NCI-H2171 (cell line): Measurements from ENCODE around the gene COL6A1.
"Not testable (repeated sequence)": the region's sequence is repeated elsewhere in the genome, so short reads cannot be mapped to it uniquely, and the experiment has no call there.

ENCODE experiments used
- DNase-seq: peaks from one replicate; lab custom pipeline; 2025; lab: John Stamatoyannopoulos, UW

COL6A1 gene

DNA sequence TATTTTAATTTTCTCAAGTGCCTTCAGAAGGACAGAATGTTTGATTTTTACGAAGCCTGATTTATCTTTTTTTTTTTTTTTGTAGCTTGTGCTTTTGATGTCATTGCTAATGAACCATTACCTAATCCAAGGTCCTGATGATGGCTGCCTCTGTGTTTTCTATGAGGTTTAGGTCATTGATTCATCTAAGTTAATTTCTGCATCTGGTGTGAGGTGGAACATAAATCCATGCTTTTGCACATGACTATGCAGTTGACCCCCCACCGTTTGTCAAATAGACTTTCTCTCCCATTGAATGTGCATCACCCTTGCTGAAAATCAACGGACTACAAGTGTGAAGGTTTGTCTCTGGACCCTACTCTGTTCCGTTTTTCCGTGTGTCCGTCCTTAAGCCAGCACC, 50.5 kb downstream of the COL6A1 start:
- no peak for DNase-seq

DNA sequence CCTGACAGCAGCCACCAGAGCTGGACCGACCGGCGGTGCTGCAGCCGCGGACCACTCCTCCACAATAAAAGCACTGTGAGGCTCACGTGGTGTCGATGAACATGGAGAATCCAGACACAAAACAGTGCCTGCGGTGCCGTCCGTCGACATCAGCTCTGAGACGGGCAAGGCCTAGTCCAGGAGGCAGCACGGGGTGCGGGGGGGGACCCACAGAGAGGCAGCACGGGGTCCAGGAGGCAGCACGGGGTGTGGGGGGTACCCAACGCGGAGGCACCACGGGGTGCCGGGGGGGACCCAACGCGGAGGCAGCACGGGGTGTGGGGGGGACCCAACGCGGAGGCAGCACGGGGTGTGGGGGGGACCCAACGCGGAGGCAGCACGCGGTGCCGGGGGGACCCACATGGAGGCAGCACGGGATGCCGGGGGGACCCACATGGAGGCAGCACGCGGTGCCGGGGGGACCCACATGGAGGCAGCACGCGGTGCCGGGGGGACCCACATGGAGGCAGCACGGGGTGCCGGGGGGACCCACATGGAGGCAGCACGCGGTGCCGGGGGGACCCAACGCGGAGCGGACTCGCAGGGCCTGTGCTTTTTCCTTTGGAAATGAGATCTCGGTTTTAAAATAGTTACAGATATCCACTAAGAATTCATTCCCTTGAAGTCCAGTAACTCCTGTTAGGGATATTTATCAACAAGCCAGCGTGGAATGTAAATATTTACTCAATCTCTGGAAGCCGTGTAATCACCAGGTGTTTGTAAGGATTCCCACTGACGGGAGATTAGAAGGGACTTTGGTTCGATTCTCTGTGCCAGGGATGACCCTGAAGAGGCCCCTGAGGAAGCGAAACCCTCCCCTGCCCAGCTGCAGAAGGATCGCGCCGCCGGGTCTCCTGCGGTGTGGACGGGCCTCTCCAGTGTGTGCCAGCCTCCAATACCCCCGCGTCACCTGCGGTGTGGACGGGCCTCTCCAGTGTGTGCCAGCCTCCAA, 52.1 kb downstream of the COL6A1 start:
- no peak for DNase-seq

DNA sequence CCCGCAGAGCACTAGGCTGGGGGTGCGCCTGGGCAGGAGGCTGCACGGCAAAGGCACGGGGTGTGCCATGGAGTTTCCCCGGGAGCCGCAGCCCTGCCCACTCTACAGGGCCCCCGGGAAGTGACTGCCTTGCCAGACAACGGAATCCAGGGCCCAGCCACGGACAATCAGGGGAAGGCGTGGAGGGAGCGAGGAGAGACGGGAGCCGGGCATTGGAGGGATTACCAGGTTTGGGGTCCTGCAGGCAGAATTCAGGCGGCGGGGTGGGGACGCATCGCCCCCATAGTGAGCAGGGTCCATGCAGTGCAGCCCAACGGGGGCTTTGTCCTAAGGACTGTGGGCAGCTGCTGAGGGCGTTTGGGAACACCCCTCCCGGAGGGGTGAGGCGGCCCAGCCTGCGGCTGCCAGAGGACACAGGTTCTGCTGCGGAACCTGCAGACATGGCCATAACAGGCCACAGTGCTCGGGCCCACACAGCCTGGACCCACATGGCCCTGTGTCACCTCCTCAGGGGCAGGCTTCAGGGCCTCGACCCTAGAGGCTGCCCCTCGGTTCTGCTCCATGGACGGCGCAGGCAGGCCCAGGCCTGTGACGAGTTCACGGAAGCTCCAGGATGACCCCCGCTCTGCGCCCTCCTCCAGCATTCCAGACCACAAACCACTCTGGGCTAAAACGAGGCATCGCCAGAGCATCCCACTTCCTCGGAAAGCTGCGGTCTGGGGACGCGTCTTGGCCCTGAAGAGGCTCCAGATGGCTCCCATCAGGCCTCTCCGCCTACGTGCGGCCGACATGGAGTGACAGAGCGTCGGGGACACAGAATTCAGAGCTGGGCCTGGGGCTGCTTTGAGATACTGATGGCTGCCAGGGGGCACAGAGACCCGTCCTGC, 54.5 kb downstream of the COL6A1 start:
- no peak for DNase-seq

DNA sequence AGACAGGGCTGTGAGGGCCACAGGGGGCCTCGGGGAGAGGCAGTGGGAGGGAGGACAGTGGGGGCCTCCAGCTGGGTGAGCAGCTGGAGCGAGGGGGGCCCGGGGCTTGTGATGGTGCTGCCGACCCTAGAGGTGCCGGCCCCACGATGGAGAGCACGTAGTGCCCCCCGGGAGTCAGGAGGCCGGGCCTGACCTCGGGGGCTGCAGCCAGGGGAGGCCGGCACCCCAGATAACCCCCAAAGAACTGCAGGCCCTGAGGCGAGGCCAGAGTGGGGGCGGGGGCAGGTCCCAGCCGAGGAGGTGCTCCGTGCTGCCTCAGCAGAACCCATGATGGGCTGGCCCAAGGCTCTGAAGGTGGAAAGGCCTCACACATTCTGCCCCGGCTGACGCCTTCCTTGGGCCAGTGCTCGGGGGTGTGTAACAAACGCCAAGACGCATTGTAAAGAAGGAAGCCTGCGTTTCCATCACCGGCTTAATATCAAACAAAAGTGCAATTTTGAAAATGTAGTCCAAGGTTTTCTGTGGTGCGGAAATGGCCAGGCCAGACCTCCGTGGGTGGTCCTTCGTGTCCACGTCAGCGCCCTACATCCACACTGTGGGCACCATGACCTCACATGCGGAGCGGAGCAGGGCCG, 55.2 kb downstream of the COL6A1 start:
- DNase-seq, result no peak

DNA sequence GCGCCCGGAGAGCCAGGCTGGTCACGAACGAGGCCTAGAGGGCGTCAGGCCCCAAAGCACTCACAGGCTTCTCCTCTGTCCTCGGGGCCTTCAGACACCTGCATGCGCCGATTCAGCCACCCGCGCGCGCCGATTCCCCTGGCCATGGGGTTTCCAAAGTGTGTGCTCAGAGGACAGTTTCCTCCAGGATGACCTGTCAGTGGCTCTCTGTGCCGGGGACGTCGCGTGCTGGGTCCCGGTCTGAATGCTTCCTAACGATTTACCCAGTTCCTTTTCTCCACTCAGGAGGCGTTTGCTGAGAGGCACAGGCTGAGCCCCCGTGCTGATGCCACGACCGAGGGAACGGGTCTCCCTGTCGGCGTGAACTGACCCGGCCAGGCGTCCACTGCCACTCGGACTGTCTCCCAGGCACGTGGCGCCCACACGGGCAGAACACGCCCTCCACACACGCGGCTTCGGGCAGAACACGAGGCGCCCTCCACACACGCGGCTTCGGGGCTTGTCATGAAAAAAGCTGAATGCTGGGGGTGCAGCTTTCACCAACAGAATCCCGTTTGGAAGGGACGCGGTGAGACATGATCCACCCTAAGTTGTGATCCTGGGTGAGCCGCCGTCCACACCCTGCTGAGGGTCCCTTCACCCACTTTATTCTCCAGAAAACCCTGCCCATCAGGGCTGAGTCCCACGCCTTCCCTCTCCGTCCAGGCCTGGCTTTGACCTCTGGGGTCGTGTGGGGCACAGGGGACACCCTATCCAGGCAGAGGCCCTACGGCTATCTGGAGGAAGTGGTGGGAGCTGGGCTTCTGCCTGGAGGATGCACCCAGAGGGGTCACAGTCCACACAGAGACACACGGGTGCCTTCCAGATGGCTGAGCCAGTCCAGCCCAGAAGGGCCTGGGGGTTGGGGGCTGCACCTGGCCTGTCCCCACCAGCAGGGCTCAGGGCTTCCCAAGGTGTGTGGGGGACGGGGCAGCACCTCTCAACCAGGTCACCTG, 56.1 kb downstream of the COL6A1 start:
- DNase-seq, result no peak

DNA sequence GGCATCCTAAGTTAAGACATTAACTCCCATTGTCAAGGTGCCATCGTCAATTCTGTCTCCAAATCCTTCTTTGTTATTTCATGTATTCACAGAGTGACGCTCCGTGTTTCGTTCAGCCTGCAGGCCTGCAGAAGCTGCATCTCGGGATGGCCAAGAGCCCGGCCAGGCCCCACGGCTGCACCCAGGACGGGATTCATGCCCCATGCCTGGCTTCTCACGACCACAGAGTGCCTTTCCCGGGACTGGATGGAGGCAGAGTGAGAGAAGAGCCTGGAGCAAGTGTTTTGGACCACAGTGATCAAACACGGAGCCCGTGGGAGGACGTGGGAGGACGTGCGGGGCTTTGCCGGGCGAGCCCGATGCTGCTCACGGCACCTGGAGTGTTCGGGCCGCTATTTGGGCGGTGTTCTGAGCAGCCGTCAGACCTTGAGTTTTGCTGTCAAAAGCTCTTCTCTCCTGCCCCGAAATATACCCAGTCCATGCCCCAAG, 56.8 kb downstream of the COL6A1 start:
- DNase-seq, result no peak

DNA sequence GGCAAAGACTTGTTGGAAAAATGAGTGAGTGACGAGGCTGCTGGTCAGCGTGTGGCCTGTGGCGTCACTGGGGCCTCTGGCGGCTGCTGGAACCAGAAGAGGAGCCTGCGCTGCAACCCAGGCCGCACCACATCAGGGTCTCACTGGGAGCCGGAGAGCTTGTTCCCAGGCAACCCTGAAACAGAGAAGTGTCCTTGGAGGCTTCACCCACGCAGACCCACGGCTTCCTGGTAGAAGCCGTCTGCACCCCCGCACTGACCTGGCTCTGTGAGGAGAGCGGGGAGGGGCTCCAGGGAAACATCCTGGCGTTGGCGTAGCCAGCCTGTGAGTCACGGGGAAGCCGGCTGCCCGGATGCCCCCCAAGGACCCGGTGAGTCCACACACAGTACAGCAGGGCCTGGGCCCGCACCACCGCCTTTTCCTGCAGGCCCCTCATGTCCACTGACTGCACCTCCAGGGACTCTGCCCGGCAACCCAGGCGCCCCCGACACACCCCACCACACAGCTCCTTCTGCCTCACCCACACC, 57.4 kb downstream of the COL6A1 start:
- DNase-seq, result no peak

DNA sequence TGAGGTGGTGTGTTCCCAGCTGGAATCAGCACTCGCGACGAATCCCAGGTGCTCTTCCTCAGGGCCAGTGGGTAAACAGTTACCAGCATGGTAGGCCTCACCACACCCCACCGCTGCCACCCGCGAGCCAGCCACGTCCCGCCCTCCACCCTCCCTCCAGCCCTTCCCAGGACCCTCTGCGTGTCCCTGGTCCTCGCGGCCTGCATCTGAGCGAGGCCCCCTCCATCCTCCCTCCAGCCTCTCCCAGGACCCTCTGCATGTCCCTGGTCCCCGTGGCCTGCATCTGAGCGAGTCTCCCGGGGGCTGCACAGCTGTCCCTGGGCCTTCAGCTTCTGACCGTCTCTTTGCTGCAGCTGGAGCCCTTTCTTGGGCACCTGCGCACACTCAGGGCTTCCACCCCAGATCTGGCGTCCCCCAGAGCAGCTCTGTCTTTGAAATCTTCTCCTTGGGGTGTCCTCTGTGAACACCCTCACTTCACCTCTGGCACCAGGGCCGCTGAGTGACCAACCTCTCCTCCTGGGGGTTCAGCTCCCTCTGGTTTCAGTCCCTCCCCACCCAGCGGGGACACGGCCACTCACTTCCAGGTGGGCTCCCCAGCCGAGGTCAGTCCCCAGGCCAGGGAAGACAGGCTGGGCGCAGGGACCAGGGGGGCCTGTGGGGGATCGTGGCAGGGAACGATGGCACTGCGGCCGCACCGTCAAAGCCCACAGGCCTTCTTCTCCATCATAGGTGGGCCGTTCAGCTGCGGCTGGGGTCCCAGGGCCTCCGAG, 58.5 kb downstream of the COL6A1 start:
- DNase-seq, result no peak

DNA sequence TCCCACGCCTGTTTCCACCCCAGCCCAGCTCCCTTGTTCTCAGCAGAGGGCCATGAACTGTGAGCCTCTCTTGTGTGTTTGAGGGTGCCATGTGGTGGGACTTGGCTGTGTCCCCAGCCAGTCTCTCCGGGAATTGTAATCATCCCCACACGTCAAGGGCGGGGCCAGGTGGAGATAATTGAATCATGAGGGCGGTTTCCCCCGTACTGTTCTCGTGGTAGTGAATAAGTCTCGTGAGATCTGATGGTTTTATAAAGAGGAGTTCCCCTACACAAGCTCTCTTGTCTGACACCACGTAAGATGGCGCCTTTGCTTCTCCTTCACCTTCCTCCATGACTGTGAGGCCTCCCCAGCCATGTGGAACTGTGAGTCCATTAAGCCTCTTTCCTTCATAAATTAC, 59.1 kb downstream of the COL6A1 start:
- peak; percentile 43 for DNase-seq

DNA sequence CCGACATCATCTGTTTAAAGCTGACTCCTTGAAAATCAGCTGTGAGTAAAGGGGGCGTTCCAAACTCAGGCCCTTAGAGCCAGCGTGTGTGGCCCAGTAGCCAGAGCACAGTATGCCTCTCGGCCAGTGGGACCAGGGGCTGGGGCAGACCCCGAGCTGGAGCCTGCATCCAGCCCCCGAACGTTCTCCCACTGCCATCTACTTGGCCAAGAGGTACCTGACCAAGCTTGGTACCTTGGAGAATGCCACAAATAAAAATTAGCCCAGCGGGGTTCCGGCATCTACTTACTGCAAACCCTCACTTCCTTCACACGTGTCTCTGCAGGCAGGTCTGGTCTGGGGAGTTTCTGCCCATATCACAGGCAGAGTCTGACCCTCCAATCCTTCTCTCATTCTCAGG, 59.6 kb downstream of the COL6A1 start:
- DNase-seq, result no peak

DNA sequence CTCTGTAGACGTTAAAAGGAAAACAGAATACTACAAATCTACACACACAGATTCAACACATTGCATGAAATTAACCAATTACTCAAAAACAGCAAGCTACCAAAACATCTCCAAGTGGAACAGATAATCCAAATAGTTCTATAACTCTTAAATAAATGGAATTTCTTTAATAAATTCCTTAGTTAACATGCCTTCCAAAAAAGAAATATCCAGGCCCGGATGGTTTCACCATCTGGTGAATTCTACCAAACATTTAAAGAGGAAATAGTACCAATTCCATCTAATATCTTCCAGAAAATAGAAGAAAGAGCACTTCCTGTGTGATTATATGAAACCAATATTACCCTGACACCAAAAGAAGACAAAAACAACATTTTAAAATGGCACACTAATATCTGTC, 63.6 kb downstream of the COL6A1 start:
- DNase-seq, result no peak

DNA sequence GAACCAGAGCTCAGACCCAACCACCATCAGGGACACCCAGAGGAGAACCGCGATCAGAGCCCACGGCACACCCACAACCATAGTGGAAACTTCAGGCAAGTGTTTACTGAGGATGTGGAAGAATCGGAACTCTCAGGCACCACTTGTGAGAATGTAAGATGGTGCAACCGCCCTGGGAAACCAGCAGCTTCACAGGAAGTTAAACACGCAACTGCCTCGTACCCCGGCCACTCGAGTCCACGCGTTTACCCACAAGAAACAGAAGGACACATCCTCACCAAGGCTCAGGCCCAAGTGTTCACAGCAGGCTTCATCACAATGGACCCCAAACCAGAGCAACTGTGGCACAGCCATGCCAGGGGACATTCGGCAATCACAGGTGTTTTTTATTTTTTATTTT, 64.9 kb downstream of the COL6A1 start:
- no peak for DNase-seq

DNA sequence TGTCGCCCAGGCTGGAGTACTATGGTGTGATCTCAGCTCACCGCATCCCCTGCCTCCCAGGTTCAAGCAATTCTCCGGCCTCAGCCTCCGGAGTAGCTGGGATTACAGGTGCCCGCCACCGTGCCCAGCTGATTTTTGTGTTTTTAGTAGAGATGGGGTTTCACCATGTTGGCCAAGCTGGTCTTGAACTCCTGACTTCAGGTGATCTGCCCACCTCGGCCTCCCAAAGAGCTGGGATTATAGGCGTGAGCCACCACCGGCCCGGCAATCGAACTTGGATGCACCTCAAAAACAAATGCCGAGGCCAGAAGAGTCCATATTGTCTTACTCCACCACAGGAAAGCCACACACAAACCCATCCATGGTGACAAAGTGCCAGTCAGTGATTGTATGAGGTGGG, 65.3 kb downstream of the COL6A1 start:
- not testable (repeated sequence) for DNase-seq

DNA sequence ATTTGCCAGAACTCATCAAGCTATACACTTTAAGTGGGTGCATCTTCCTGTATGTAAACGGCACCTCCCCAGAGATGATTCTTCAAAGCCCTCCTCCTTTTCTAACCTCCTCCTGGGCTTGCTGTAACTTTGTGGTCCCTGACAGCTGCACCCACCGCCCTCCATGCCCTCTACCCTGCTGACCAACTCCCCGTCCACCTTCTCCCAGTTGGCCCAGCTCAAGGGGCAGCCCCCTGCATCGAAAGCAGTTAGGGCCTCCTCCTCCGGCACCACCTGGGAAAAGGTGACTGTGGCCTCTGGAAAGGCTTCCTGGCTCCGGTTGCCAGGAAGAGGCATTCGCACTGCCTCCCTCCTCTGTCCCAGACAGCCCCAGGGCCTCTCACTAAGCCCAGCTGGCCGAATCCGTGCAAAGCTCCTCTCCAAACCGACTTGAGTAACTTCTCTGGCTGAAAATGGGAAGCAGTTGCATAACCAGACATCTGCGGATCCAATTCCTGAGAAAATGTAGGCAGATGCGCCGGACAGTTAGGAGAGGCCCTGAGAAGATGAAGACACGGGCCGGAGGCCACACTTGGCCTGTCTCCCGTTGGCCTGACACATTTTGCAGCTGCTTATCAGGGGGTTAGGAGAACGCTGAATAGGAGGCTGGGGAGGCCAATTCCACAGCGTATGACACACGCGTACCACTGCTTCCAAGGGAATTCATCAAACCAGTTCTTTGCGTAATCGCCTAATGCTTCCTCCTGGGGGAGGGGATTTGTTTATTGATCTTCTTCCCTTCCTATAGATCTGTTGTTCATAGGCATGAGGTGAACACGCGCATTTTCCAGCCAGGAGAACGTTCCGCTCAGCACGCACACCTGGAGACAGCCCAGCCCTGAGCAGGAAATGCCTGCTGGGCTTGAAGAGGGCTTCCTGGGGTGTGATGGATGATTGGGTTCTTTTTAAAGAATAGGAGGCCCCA, 67.6 kb downstream of the COL6A1 start:
- DNase-seq, result no peak

DNA sequence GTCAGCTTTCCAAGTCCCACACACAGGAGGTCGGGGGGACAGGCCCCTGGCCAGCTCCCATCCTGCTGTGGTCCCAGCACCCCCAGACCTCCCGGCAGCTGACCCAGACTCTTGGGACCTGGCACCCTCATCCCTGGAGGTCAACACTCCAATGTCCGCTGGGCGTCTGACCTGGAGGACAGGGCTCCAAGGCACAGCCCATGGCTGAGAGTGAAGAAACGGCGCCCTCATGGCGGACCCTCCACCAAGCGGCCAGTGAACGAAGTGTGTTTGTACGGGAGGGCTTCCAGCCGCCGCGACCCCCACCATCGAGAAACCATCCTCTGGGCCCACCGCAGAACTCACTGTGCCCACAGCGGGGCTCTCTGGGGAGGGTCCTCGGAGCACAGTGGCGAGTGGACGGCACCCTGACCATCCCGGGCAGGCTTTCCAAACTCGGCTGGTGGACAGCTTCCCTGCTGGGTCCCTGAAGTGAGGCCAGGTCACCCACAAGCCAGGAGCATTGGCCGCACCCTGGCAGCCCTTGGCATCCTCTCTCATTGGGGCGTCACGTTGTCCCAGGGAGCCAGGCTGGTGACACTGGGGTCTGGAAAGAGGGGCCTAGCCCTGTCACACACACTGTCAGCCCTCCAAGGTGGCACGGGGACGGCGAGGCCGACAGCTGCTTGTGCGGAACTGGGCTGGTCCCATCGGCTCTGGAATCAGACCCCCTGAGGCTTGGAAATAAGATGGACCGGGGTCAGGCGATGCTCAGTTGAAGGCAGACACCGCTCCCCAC, 68.5 kb downstream of the COL6A1 start:
- no peak for DNase-seq

DNA sequence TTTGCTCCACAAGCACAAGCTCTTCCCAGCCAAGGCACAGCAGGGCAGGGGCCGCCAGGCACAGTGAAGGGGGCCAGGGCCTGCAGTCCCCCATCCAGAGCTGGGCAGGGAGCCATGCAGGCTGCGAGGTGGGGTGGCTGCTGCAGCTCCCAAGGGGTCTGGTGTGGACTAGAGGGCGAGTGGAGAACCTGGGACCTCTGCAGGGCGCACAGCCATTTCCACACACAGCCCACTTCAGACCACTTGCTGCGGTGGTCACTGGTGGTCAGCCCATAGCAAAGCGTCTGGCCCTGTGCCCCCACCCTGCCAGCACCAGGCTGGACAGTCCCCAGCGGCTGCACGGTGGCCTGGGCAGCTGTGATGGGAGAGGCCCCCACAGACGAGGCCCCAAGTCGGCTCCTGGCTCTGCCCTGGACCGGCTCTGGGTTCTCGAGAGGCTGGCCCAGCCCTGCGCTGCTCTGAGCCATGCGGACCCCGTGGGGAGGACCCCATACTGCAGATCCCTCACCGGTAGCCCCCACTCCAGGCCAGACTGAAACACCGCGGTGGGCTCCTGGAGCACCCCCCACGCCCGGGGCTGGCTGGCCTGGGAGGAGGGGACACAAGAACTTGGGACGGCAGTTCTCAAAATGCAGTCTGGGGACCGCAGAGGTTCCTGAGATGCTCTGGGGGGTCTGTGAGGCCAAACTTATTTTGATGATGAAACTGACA, 69.3 kb downstream of the COL6A1 start:
- DNase-seq, result no peak

DNA sequence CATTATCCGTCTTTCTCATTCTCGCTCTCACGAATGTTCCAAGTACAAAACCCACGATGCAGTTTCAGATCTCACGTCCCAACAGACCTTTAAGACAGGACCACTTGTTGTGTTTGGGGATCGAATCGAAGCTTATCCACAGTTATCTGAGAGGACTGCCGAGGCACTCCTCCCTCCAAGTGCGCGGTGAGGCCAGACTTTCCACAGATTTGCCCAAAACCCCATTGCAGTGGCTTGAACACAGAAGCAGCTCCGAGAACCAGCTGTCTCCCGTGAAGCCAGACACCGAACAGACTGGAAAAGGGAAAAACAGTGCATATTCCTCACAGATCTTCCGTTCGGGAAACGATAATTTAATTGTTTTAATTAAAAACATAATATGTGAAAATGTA, 69.8 kb downstream of the COL6A1 start:
- DNase-seq, result no peak
